RPMI7951 (cell line): ENCODE data around the gene MRPS2. TPM values are rescaled to one million over a fixed set of nuclear protein-coding genes. Genes with fewer than 3 reads are reported as not detected.
"Not testable (repeated sequence)": the region's sequence is repeated elsewhere in the genome, so short reads cannot be mapped to it uniquely, and the experiment has no call there.

Experiments
- DNase-seq: peaks from one replicate; pipeline ENCODE4 v3.0.0-alpha.2; 2012; ENCODE audit warnings: low read depth
- total RNA-seq: library from RNA; depleted of rRNA; stranded (reverse); fragments of >200 nt; shearing (Covaris generic); gene quantifications from 2 replicates; pipeline ENCODE4 v1.2.3, GENCODE V29; 2014

Gene MRPS2
- total RNA-seq, 1 experiment from 2014 or later: 25.2 TPM

DNA sequence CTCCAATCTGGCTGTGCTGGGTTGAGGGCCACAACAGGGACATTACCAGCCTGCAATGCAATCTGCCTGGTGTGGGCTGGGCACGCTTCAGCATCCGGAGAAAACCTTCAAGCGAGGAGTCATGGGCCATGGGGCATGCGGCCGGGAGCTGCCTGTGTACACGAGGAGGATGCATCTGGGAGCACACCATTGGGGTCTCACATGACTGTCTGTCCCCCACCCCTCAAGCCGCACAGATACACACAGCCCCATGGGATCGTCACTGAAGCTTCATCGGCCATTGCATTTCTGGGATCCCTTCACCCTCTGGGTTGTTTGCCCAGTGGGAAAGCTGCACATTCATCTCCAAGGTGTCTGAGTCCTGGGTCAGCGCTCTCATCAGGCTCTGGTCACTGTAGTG is 30.6 kb downstream of the MRPS2 start:
- DNase-seq: no peak

DNA sequence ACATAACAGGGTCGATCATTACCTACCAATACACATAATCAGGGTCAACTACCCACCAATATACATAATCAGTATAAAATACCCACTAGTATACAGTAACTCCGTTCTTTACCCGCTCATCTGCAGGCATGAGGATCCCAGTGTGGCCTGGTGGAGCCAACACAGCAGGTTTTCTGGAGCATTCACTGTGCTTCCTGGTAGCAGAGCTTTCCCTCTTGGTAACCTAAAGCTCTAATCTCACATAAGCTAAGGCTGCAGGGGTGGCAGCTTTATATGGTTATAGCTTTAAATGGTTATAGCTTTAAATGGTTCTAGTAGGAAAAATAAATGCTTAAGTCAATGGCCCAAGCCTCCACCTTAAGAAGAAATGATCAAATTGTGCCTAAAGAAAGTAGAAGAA is 32.6 kb downstream of the MRPS2 start:
- no peak for DNase-seq

DNA sequence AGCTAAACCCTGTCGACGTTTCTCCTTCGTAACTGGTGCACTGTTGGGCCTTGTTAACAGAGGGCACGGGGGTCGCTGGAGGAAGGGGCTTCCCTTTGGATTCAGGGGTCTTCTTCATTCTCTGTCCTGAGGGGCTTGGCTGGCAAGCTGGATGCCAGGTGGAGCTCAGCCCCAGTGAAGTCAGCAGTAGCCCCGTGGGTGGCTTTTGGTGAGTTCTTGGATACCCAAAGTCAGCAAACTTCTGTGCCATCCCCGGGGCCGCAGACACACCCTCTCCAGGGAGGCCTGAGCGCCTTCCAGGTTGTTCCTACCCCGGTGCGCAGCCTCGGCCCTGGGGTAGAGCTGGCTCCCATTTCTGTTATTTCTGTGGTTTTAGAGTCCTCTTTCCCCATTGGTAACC is 33.2 kb downstream of the MRPS2 start:
- DNase-seq: no peak

DNA sequence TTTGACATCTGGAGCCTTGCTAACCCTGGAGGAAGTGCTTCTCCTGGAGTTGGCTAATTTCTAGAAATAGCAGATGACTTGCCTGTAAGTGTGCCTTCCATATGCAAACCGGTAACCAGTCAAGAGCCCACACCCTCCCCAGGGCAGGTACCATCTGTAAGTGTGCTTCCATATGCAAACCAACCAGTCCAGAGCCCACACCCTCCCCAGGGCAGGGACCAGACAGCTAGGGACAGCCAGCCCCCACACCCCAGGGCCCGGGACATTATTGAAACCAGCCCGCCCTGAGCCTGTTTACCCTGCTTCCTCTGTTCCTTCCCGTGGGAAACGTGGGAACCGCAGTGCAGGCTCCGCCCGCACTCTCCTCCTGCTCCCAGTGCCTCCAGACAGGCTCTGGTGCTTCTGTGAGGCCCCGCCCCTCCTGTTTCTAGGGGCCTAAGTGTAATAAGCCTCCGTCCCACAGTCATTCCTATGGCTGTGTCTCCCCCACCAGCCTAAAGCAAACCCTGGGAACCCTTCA is 33.8 kb downstream of the MRPS2 start:
- not testable (repeated sequence) for DNase-seq

DNA sequence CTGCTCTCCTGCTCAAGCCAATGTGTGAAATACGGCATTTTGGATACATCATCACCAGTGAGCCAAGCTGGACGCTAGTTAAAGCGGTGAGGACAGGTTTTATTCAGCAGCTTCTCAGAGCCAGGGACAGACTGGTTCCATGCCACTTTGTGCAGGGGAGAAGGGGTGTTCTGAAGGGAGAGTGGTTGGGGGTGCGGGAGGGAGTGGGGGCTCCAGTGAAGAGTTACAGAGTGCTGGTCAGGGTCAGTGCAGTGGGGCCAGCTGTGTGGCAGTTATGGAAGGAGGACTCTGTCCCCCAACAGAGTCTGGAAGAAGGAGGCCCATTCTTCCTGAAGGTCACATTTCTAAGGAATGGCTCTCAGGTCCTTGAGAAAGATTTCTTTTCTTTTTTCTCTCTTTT is 34.3 kb downstream of the MRPS2 start:
- not testable (repeated sequence) for DNase-seq

DNA sequence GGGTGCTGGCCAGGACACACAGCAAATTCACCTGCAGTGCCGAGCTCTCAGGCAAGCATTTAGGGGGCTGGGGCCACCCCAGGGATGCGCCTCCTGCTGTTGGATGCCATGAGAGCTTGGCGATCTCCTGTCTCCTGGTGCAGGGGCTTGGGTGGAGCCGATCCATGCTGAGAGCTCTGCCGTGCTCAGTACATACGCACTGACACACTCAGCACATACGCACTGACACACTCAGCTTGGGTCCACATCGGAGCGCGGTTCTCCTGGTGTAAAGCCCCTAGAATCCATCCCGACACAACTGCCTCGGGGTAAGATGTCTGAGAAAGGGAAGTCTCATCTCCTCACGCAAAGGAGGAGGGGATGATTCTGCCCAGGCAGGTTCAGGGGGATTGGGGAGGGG is 35.1 kb downstream of the MRPS2 start:
- DNase-seq: not testable (repeated sequence)

DNA sequence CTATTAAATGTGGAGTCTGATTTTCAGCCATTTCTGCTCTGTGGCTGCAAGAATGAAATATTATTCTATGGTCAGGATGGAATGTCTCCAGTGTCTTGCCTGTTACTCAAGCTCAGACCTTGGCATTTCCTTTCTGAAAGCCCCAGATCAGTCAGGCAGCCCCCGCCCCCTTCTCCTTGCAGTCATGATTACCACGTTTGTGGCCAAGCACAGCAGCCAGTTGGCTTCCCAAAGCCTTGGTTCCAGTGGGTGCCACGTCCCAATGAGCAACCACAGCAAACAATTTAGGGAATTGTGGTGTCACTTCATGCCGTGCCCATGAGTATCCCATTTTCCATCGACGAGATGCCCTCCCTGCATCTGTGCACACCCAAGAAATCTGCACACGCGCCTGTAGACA is 35.7 kb downstream of the MRPS2 start:
- DNase-seq: no peak

DNA sequence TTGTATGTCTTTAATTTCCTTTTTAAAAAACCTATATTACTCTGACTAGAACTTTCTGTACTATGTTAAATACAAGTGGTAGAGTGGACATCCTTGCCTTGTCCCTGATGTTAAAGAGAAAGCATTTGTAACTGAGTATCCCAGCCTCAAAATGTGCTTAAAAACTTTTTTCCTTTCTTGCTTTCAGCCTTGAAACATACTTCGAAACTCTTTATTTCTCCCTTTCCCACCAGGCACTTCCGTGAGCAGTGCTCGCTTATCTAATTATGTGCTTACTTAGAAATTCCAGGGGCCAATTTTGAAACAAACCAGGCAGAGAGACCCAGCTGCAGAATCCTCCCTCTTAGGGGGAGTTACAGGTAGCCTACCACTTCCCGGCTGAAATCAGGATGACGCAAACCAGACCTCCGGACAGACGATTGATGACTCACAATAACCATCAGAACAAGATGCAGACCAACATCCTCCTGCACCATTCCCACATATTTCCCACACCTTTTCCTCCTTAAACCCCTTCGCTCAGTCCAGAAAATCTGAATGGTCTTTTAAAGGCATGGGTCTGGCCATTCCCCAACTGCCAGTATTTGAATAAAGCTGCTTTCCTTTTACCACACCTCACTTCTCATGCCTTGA is 42.9 kb downstream of the MRPS2 start:
- peak; percentile 20 for DNase-seq

DNA sequence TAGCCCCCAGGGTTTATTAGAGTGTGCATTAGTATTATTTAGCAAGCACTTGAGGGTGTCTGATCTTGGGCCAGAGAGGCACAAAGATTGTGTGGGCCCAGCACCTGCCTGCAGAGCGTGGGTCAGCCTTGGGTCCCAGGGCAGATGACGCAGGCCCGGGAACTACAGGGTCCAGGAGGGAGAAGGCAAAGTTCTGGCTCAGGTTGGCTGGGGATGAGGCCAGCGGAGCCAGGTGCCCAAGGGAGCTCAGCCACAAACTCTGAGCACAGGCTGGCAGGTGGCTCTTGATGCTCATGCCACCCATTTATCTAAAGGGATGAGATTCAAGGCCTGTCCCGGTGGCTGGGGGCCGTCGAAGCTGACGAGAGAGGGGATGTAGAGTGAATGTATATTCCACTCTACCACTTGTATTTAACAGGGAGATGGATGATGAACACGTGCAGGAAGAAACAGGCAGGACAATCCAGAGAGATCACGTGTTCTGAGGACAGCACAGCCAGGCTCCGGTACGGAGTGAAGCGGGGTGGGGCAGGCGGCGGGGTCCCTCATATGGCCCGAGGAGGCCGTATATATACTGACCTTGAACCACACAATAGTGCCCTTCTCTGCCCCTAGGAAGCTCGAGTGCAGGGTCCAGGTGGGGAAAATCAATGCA is 44.6 kb downstream of the MRPS2 start:
- DNase-seq: no peak

DNA sequence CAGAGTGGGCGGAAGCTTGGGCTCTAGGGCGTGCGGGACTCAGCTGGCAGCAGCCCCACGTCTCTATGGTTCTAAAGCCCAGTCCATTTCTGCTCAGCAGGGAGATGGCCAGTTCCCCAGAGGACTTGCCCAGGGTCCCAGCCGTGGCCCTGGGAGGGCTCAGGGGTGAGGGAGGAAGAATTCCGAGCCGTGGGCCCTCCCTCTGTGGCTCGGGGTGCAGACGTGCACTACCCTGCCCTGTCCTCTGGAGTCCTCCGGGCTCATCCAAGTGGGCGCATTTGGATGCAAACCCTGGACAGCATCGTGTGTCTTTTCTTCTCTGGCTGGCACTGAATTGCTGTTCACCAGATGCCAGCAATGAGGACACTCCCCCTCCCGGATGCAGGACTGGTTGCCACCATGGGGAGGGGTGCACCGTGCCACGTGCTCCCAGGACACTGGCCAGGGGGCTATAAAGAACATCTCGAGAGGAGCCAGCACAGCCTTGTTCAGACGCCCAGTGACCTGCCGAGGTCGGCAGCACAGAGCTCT is 45.2 kb downstream of the MRPS2 start, which contains the start of gene OBP2A:
Gene OBP2A, plus strand, starts transcription at position 481 of the 531 bp plus-strand sequence. CDS start 55 bp downstream, outside the sequence.
- not testable (repeated sequence) for DNase-seq

DNA sequence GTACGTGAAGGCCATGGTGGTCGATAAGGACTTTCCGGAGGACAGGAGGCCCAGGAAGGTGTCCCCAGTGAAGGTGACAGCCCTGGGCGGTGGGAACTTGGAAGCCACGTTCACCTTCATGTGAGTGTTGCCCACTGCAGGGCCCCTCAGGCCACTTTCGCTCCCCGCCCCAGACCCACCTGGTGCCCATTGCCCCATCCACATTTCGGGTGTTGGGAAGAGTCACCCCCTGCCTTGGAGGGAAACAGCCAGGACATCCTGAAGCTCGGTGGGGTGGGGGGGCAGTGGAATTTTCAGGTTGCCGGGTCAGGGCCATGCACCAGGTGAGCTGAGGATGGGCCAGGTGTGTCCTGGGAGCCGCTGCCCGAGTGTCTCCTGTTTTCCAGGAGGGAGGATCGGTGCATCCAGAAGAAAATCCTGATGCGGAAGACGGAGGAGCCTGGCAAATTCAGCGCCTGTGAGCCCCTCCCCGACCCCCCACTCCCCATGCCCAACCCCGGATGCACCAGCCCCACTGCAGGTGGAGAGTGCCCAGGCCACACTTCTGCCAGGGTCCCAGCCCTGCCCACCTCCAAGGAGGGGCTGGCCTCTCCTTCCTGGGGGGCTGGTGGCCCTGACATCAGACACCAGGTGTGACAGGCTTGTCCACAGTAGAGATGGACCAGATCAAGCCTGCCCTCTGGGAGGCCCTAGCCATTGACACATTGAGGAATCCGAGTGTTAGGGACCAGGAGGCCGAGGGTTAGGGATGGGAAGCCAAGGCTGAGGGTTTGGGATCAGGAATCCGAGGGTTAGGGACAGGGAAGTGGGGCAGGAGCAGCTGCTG is 46.5 kb downstream of the MRPS2 start:
- DNase-seq: not testable (repeated sequence)

DNA sequence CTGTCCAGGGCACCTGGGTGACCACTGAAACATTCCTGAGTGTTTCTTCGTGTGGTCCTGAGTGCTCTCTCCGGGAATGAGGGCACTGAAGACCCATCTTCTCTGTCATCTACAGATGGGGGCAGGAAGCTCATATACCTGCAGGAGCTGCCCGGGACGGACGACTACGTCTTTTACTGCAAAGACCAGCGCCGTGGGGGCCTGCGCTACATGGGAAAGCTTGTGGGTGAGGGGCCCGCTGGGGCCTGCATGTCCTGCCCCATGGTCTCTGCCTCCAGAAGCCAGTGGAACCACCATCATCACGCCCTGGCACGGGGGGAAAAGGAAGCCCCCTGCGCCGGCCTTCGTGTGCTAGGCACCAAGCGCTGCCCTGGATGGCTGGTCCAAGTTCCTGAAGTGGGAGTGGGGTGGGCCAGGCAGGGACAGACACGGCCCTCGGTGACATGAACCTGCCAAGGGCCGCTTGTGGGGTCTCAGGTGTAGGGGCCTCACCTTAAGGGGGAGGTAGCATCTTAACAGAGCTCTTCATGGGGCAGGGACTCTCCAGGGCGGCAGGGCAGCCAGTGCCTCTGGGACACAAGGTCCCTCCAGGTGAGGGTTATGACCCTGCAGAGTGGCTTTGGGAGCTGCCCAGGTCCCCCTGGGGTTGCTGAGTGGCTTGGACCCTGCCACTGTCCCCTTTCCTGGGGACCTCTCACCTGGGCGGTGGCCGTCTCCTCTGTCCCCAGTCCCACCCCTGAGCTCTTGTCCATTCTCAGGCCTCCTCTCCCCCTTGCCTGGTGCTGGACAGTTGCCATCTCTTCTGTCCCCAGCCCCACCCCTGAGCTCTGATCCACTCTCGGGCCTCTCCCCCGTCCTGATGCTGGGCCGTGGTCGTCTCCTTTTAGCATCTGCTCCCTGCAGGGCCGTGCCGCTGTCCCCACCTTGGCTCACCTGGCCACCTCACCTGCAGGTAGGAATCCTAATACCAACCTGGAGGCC is 47.6 kb downstream of the MRPS2 start:
- DNase-seq: no peak

DNA sequence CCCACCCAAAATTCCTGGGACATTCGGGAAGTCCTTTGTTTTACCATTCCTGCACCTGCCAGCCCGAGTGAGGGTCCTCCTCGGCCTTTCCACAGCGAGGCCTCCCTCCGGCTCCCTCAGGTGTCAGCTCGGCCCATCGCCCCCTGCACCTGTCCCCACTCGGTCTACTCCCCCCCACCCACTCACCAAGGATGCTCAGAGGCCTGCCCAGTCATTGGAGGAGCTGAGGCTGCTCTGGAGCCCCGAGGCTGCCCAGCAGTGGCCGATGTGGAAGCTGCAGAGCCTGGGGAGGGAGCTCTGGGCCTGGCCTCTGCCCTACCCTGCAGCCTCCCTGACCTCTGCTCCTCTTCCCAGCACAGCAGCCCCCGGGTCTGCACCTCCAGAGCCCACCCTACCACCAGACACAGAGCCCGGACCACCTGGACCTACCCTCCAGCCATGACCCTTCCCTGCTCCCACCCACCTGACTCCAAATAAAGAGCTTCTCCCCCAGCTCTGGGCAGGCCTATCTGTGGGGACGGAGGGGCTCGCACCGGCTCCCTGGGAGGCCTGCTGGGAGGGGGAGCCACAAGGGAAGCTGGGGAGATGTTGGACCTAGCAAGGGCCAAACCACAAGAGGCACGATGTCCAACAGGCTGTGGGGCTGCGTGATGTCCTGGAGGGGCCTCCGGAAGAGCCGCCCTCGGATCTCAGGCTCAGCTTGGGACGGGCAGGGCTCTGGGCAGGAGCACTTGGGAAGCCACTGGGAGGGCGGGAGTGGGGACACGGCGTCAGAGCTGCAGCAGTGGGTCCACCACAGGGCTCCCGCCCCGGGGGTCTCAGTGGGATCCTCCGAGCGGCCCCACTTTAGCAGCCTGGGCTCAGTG is 49.2 kb downstream of the MRPS2 start:
- not testable (repeated sequence) for DNase-seq

DNA sequence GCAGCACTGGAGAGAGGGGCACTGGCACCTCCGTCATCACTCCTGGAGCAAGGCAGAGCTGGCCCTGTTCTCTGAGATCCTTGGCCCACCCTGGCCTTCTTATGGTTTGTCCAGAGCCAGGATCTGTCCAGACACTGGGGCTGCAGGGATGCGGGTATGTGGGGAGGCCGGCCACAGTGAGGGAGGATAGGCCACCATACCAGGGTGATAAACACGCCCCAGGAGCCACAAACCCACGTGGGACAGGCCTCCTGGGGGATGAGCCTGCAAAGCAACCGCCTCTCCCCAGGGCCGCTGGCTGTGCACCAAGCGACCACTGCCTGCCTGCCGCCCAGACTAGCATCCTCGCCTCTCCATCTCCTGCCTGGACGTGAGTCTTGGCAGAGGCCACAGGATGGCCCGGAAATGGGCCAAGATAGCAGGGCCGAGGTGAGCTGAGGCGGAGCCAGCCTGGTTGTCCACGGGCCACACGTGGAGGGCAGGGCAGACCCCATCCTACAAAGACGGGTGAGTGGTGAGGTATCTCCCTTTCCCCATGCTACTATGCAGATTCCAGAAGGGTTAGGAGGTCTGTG is 49.9 kb downstream of the MRPS2 start:
- DNase-seq: no peak

DNA sequence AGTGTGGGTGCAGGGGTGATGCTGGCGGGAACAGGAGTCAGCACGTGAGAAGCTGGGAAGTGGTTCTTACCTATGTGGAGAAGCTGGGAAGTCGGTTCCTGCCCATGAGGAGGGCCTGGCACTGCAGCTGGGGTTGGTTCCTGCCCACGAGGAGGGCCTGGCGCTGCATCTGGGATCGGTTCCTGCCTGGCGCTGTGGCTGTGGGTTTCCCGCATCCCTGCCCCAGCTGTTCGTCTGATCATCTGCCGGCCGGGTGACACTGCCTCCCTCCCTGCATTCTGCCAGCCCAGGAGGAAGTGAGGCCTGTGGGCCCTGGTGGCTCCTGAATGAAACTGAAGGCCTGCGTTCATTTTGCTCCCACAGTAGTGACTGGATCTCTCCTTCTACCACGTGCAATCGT is 50.5 kb downstream of the MRPS2 start:
- no peak for DNase-seq

DNA sequence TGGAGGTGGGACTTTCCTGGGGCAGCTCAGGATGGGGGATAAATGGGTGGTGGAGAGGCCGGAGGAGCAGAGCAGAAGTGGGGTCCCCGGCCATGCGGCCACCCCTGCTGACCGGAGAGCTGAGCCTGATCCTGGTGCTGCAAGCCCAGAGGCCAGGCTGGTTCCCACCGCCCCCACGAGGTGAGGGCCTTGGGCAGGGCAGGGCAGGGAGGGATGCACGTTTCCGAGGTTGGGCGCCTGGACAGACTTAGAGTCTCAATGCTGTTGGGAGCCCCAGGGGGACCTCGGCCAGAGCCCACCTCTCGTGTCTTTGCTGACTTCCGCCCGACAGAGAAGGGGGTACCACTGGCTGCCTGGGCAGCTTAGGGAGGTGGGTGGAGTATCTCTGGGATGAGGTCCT is 51.0 kb downstream of the MRPS2 start:
- DNase-seq: no peak

DNA sequence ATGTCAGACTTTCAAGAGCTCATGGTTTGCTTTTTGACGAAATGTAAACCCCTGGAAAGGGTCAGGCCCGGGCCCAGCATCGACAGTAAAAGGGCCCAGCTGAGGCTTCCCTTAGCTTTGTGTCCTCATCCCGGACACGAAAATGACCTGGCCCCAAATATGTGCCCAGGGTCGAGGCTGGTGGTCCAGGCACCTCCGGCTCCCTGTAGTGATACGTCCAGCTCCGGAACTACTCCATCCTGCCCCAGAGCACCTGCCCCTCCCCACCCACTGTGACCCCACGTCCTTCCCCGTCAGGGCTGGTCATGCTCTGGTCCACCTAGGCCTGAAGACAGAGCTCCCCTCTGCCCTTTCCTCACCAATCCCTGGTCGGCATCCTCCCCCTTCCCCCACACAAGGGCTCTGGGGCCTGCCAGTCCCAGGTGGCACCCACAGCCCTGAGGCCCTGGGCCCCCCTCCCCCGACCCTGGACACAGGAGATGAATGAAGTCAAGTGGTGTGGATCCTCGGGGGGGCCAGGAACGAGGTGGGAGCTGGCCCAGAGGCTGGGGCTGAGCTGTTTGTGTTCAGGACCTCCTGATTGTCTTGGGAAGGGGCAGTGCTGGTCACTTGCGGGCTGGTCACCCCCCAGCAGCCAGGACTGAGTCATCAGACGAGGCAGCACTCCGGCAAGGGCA is 51.7 kb downstream of the MRPS2 start:
- DNase-seq: no peak

DNA sequence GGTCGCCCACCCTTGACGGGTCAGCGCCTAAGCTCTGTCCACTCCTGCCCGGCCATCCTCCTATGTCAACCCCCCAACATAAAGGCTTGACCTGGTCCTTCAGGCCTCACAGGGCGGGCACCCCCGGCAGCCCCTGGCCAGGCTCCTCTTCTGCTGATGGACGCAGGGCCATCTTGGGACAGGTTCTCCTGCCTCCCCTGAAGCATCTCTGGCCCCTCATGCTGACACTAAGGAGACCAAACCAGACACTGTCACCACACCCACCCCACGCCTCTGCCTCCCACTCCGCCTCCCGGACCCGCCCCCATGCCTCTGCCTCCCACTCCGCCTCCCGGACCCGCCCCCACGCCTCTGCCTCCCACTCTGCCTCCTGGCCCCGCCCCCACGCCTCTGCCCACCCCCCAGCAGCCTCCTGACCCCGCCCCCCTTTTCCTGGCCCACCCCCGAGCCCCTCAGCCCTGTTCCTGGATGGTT is 52.3 kb downstream of the MRPS2 start:
- no peak for DNase-seq
